ENCODE results near the gene CFAP100. TPM values are rescaled to one million over a fixed set of nuclear protein-coding genes. Genes with fewer than 3 reads are reported as not detected.
A peak's percentile ranks its signal among the peaks of the same experiment; 100 is the strongest.

CFAP100 gene
- total and polyA plus RNA-seq, 9 donors: 0.20 to 1.2 (median 0.38) TPM; not detected in 3

DNA sequence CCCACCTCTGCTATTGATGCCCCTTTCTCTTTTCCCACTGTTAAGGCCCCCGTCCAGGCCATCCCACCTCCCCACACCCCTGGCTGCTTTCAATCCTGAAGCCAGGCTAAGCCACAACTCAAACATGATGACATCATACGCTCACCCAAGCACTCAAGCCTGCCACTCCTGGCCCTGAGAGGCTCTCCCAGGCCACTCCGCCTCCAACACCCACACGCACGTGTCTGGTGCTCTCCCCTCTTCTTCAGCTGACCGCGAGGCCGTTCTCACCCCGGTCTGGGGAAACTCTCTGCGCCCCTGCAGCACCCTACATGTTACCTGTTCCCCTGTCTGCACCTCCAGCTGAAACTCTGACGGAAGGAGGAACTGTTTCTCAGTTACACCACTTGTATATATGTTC is 74.8 kb downstream of the CFAP100 start:
- no peak overlapping the region for H3K4me3 ChIP-seq (ENCODE audit: low read length)
- WGBS (ENCODE audit: insufficient coverage): 87% methylated on average over 5 of the region's 11 CpGs
- no peak overlapping the region for H3K27ac ChIP-seq (ENCODE audit: low read length)
- H3K9me3 ChIP-seq (replicated peaks; ENCODE audit: control insufficient read depth, low read depth, low read length): no peaks in the 10 kb centered on the region
- H3K4me1 ChIP-seq (ENCODE audit: control insufficient read depth, insufficient read depth, low read length): peaks cover 47% of the 10 kb centered on the region
- H3K36me3 ChIP-seq (ENCODE audit: control insufficient read depth, insufficient read depth, low read length): peaks cover 78% of the 10 kb centered on the region
- H3K27me3 ChIP-seq (ENCODE audit: control insufficient read depth, insufficient read depth, low read length): no peaks in the 10 kb centered on the region
- no peak for DNase-seq

DNA sequence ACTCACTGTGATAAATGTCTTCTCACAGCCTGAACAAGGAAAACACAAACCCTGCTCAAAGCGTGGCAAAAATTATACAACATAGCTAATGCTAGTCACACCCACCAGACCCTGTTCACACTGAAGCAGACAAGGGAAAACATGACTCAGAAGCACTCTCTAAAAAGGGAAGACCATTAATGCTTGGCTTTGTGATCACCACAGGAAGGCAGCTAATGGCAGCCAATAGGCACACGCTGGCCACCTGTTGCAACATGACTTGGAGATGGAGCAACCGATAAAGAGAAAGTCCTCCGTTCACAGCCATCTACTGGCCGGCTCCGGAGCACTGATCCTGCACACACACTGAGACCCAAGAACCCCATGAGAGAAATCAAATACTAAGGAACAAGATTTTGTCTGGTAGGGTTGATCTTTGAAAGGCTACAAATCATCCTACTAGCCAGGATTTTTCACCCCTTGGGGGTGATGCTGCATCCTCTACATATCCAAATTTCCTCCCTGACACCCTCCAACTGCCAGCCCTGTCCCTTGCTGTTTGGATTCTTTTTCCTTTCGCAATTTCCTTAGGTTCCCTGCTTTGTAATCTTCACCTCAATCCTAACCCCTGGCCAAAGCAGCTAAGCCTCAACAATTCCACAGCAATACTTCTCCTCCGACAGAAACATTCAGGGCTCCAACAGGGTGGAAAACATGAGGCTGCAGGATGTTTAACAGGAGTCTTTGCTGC is 77.7 kb downstream of the CFAP100 start:
- peak overlapping the region; percentile 47 for H3K27ac ChIP-seq (ENCODE audit: low read length)
- no peaks in the 10 kb centered on the region for H3K27me3 ChIP-seq (ENCODE audit: control insufficient read depth, insufficient read depth, low read length)
- H3K4me1 ChIP-seq (ENCODE audit: control insufficient read depth, insufficient read depth, low read length): peaks cover 38% of the 10 kb centered on the region
- no peak overlapping the region for H3K4me3 ChIP-seq (ENCODE audit: low read length)
- no peaks in the 10 kb centered on the region for H3K9me3 ChIP-seq (replicated peaks; ENCODE audit: control insufficient read depth, low read depth, low read length)
- DNase-seq: peak; percentile 79
- peaks cover 49% of the 10 kb centered on the region for H3K36me3 ChIP-seq (ENCODE audit: control insufficient read depth, insufficient read depth, low read length)
- 51% methylated on average over 2 of the region's 8 CpGs for WGBS (ENCODE audit: insufficient coverage)

DNA sequence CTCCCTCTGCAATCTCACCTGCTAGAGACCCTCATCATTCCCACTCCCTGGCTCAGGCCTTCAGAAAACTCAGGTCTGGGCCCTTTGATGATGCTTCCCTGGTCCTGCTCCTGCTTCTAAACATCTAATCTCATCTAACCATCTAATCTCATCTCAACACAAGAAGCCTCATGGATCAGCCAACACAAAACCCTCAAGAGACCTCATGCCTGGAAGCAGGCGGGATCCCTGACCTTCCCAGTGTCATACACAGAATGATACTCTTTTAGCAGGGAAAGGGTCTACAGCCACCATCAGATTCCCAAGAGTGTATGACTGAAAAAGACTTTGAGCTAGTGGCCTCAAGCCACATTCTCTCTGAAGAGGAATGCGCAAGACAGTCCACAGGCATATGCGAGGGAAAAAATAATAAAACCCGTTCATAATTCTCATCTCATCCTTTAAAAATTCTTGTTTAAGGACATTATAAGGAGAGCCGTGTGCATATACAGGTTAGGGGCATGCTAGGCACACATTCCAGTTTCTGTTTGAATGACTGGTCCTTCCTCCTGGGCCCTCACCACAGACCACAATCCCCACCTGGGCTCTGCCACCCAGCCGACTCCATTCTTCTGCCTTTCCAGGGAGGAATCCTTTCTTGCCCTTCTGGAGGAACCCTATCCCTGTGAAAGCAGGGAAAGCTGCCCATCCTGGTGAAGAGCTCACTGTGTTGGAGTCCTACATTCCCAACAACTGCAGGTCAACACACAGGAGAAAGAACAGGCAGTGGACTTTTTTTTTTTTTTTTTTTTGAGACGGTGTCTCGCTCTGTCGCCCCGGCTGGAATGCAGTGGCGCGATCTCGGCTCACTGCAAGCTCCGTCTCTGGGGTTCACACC is 78.8 kb downstream of the CFAP100 start:
- 96% methylated on average over 5 of the region's 14 CpGs for WGBS (ENCODE audit: insufficient coverage)
- peak overlapping the region; percentile 22 for H3K4me3 ChIP-seq (ENCODE audit: low read length)
- H3K36me3 ChIP-seq (ENCODE audit: control insufficient read depth, insufficient read depth, low read length): peaks cover 38% of the 10 kb centered on the region
- H3K4me1 ChIP-seq (ENCODE audit: control insufficient read depth, insufficient read depth, low read length): peaks cover 38% of the 10 kb centered on the region
- no peaks in the 10 kb centered on the region for H3K27me3 ChIP-seq (ENCODE audit: control insufficient read depth, insufficient read depth, low read length)
- H3K27ac ChIP-seq (ENCODE audit: low read length): no peak overlapping the region
- no peaks in the 10 kb centered on the region for H3K9me3 ChIP-seq (replicated peaks; ENCODE audit: control insufficient read depth, low read depth, low read length)
- DNase-seq: no peak

DNA sequence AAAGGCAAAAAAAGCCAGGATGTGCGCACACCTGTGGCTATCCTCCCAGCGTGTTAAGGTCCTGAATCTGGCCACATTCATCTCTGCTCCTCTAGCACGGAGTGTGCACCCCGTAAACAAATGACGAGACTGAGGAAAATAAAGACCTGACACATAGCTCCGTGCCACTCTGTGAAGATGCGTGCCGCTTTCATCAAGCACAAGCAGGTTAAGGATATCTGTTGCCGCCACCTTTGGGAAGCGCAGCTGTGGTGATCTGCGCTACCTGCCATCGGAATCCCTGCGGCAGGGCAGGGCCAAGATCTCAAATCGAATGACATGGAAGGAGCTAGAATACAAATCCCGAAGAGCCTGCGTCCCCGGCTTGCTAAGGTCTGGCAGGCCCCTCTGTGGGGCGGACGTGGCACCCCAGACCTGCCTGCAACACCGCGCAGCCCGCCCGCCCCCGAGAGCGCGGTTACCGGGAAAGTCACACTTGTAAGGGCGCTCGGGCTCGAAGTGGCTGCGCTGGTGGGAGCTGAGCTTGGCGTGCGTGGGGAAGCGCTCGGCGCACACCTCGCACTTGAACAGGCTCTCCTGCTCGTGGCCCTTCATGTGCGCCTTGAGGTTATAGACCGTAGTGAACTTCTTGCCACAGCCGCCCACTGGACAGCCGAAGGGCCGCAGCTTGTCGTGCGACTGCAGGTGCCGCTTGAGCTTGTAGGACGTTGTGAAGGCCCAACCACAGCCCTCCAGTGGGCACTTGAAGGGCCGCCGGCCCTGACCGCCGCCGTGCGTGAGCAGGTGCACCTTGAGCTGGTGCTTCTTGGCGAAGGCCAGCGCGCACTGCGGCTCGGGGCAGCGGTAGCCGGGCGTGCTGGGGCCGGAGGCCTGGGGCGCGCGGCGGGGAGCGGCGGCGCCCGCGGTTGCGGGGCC is 80.0 kb downstream of the CFAP100 start:
- peak; percentile 60 for DNase-seq
- 4% methylated on average over 72 of the region's 72 CpGs for WGBS (ENCODE audit: insufficient coverage)
- Histone ChIP-seq H3K27ac (ENCODE audit: low read length) (peak overlapping the region; percentile 79), H3K4me3 (ENCODE audit: low read length) (peak overlapping the region; percentile 78), H3K4me1 (ENCODE audit: control insufficient read depth, insufficient read depth, low read length) (peaks cover 43% of the 10 kb centered on the region), H3K36me3 (ENCODE audit: control insufficient read depth, insufficient read depth, low read length) (peaks cover 26% of the 10 kb centered on the region), H3K9me3 (replicated peaks; ENCODE audit: control insufficient read depth, low read depth, low read length) (no peaks in the 10 kb centered on the region), H3K27me3 (ENCODE audit: control insufficient read depth, insufficient read depth, low read length) (no peaks in the 10 kb centered on the region)

DNA sequence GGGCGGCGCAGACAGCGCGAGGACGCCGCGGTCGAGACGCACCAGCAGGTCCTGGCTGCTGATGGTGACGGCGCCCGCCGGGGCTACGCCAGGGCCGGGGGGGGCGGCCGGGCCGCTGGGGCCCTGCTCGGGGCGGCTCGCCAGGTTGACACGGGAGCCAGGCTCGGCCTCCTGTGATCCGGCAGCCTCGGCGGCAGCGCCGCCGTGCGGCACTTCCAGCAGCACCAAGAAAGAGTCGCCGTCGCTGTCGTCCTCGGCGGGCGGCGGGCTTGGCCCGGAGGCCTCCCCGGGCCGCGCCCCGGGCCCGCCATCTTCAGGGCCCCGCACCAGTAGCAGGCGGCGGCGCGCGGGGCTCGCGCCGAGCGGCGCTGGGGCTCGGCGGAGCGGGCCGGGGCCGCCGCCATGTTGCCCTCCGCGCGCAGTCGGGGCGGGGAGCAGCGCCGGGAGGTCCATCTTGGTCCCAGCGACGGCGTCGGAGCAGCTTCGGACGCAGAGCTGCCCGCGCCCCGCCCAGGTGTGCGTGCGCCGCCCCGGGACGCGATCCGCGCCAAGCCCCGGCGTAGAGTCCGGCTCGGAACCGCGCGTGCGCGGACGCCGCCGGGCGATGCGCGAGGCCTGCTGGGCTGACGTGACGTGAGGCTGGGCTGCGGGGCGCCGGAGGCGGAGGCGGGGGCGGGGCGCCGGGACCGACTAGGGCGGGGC is 80.9 kb downstream of the CFAP100 start, which contains the start of gene ZXDC:
TSS of gene ZXDC (minus strand) at position 479 of the 702 bp plus-strand sequence. CDS start at position 453, 26 bp downstream.
- Histone ChIP-seq H3K36me3 (ENCODE audit: control insufficient read depth, insufficient read depth, low read length) (peaks cover 18% of the 10 kb centered on the region), H3K4me3 (ENCODE audit: low read length) (peak within 1 kb of the TSS; percentile 78), H3K4me1 (ENCODE audit: control insufficient read depth, insufficient read depth, low read length) (peaks cover 51% of the 10 kb centered on the region), H3K9me3 (replicated peaks; ENCODE audit: control insufficient read depth, low read depth, low read length) (no peaks in the 10 kb centered on the region), H3K27ac (ENCODE audit: low read length) (peak within 1 kb of the TSS; percentile 88), H3K27me3 (ENCODE audit: control insufficient read depth, insufficient read depth, low read length) (no peaks in the 10 kb centered on the region)
- peak; percentile 98 for DNase-seq
- under 1% methylated on average over 110 of the region's 112 CpGs for WGBS (ENCODE audit: insufficient coverage)

DNA sequence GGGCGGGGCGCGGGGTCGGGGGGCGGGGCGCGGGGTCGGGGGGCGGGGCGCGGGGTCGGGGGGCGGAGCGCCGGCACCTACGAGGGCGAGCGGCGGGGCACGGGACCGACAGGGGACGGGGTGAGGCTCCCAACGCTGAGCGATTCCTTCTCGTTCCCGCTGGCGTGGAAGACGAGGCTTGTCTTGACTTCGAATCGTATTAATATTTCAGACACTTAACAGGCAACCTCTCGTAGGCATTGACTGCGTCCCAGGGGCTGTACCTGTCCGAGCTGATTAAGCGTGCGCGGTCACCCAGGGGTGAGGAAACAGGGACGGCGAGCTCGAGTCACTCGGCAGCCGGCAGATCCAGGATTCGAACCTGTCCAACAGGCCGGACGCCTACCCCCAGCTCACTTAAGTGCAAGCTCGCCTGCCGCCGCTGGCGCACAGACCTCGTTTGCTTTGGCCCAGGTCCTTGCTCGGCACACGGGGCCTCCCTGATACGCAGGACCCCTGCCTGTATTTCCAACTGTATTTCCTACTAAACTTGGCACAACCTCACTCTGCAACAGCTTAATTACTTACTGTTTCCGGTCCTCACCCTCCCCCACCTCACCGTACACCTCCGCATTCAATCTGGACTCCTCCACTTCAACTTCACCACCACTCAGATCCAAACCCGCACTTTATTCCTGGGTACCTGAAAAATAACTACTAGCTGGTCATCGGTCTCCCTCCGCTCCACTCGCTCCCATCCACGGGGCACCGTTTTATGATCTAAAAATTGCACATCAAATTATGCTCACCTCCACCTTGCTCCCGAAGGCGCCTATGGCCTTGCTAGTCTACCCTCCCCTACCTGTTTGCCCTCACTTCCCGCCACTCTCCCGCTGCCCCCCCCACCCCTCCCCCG is 81.7 kb downstream of the CFAP100 start:
- H3K36me3 ChIP-seq (ENCODE audit: control insufficient read depth, insufficient read depth, low read length): peaks cover 11% of the 10 kb centered on the region
- DNase-seq: peak; percentile 72
- no peaks in the 10 kb centered on the region for H3K9me3 ChIP-seq (replicated peaks; ENCODE audit: control insufficient read depth, low read depth, low read length)
- H3K27ac ChIP-seq (ENCODE audit: low read length): peak overlapping the region; percentile 88
- 6% methylated on average over 54 of the region's 66 CpGs for WGBS (ENCODE audit: insufficient coverage)
- peaks cover 60% of the 10 kb centered on the region for H3K4me1 ChIP-seq (ENCODE audit: control insufficient read depth, insufficient read depth, low read length)
- peak overlapping the region; percentile 57 for H3K4me3 ChIP-seq (ENCODE audit: low read length)
- no peaks in the 10 kb centered on the region for H3K27me3 ChIP-seq (ENCODE audit: control insufficient read depth, insufficient read depth, low read length)

DNA sequence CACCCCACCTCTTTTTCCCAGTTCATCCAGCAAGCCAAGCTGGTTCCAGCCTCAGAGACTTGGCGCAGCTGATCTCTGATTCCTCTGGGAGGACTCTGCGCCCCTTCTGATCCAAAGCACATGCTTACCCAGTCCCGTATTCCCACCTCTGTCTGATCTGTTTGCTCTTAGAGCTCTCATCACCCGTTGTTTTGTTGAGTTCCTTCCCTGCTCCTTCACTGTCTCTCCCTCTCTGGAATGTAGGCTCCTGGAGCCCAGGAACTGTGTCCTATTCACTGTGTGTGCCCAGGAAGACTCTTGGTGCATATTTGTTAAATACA is 82.3 kb downstream of the CFAP100 start:
- peak overlapping the region; percentile 7 for H3K27ac ChIP-seq (ENCODE audit: low read length)
- peaks cover 8% of the 10 kb centered on the region for H3K36me3 ChIP-seq (ENCODE audit: control insufficient read depth, insufficient read depth, low read length)
- no peaks in the 10 kb centered on the region for H3K9me3 ChIP-seq (replicated peaks; ENCODE audit: control insufficient read depth, low read depth, low read length)
- peaks cover 63% of the 10 kb centered on the region for H3K4me1 ChIP-seq (ENCODE audit: control insufficient read depth, insufficient read depth, low read length)
- DNase-seq: no peak
- no peak overlapping the region for H3K4me3 ChIP-seq (ENCODE audit: low read length)
- H3K27me3 ChIP-seq (ENCODE audit: control insufficient read depth, insufficient read depth, low read length): no peaks in the 10 kb centered on the region
- WGBS (ENCODE audit: insufficient coverage): 18% methylated on average over 4 of the region's 4 CpGs

DNA sequence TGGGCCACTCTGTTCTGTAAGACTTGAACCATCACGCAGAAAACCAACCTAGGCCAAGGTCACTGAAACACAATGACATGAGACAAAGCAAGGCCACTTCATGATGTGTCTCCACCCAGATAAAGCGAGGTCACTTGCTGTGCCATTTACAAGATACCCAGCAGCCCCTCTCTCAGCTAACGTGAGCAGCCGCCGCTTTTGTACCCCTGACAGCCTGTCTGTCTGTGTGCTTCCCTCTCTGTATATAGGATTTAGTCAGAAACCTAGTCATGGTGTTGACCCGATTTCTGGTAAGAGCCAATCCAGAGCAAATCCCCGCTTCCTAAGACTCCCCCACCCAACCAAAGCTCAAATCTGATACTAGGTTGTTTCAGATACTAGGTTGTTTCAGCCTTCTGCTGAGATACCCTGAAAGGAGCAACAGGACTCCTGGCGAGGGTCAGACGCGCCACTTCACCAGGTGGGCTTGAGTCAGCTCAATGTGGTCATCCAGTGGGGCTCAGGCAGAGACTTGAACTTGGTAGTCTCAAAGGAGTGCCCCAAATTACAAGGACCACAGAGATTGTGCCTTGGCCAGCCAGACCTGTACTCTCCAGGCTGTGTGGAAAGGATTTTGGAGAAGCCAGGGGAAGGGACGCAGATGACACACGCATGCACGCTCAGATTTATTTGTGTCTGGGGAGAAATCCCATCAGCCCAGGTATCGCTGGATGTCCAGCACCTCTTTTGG is 84.0 kb downstream of the CFAP100 start:
- peaks cover under 1% of the 10 kb centered on the region for H3K36me3 ChIP-seq (ENCODE audit: control insufficient read depth, insufficient read depth, low read length)
- H3K4me3 ChIP-seq (ENCODE audit: low read length): no peak overlapping the region
- 94% methylated on average over 12 of the region's 14 CpGs for WGBS (ENCODE audit: insufficient coverage)
- DNase-seq: no peak
- H3K27me3 ChIP-seq (ENCODE audit: control insufficient read depth, insufficient read depth, low read length): no peaks in the 10 kb centered on the region
- H3K9me3 ChIP-seq (replicated peaks; ENCODE audit: control insufficient read depth, low read depth, low read length): no peaks in the 10 kb centered on the region
- H3K27ac ChIP-seq (ENCODE audit: low read length): no peak overlapping the region
- peaks cover 52% of the 10 kb centered on the region for H3K4me1 ChIP-seq (ENCODE audit: control insufficient read depth, insufficient read depth, low read length)

Measured in muscle of leg (tissue), 11 donors.